Retinal pigment epithelial cell (primary cell): ENCODE data around the gene METTL1.

Source experiments
- DNase-seq: peaks from one replicate; pipeline ENCODE4 v3.0.0-alpha.2; 2010; ENCODE audit warnings: low read depth
- H3K4me3 ChIP-seq: 2 replicates; pipeline ENCODE4 v1.5.1; 2011; ENCODE audit warnings: mild to moderate bottlenecking, low read length, control low read depth, moderate library complexity
- CTCF ChIP-seq: conservative IDR thresholded peaks from 2 replicates; pipeline ENCODE4 v1.5.1; 2011; ENCODE audit warnings: low read depth, low read length, control low read depth, inconsistent platforms

METTL1 gene

GRCh38 chr12:57756406-57757341 is 15.2 kb downstream of the METTL1 start:
- H3K4me3 ChIP-seq, result peak overlapping the region; percentile 44
- TF ChIP-seq CTCF, result peak; percentile 92
- DNase-seq, result no peak

- no peak for DNase-seq
- peak overlapping the region; percentile 44 for H3K4me3 ChIP-seq
- no peak for TF ChIP-seq CTCF
These were observed 16.2 kb downstream of the METTL1 start for GRCh38 chr12:57755454-57756372.

GRCh38 chr12:57755194-57755453 is 16.8 kb downstream of the METTL1 start:
- TF ChIP-seq CTCF, result no peak
- no peak for DNase-seq
- peak overlapping the region; percentile 40 for H3K4me3 ChIP-seq

- TF ChIP-seq CTCF, result no peak
- no peak for DNase-seq
- peak within 1 kb of the TSS; percentile 55 for H3K4me3 ChIP-seq
These were observed 17.3 kb downstream of the METTL1 start, which contains the start of gene MARCHF9 for GRCh38 chr12:57754411-57755193. Gene MARCHF9, plus strand, starts transcription at chr12:57755103. Its CDS starts 426 bp downstream, at chr12:57755529.

GRCh38 chr12:57753756-57754337 is 18.1 kb downstream of the METTL1 start:
- no peak for DNase-seq
- TF ChIP-seq CTCF, result no peak
- no peak overlapping the region for H3K4me3 ChIP-seq

GRCh38 chr12:57752668-57753000 is 19.3 kb downstream of the METTL1 start:
- DNase-seq, result no peak
- peak overlapping the region; percentile 49 for H3K4me3 ChIP-seq
- TF ChIP-seq CTCF, result no peak
